ENCODE measurements around the gene TACR3. TPM values are rescaled to one million over a fixed set of nuclear protein-coding genes. Genes with fewer than 3 reads are reported as not detected.

Gene TACR3, protein sequence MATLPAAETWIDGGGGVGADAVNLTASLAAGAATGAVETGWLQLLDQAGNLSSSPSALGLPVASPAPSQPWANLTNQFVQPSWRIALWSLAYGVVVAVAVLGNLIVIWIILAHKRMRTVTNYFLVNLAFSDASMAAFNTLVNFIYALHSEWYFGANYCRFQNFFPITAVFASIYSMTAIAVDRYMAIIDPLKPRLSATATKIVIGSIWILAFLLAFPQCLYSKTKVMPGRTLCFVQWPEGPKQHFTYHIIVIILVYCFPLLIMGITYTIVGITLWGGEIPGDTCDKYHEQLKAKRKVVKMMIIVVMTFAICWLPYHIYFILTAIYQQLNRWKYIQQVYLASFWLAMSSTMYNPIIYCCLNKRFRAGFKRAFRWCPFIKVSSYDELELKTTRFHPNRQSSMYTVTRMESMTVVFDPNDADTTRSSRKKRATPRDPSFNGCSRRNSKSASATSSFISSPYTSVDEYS
- not detected in 2 replicates for total RNA-seq

DNA sequence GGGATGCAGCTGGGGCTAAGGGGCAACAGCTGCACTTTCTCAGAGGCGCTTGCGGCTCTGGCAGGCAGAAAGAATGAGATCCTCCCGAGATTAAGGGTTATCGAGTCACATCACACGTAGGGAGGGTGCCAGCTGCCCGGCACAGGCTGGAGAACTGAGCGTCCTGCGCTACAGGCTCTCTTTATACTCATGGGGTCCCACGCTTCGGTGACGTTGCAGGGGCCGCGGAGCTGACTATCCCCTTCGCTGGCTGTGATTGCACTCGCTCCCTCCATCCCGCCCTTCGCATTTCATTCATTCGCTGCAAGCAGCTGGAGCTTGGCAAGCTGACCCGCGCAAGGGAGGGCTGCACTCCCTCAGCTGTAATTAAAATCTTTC is at the start of gene TACR3:
Gene TACR3 (minus strand): TSS at position 156 of the 378 bp plus-strand sequence. CDS start 310 bp downstream, outside the sequence.

